Thoracic aorta (tissue), 2 donors: Measurements from ENCODE around the gene IL17B. TPM values are rescaled to one million over a fixed set of nuclear protein-coding genes. Genes with fewer than 3 reads are reported as not detected.

Source experiments
- ATAC-seq: fragments of 150-250 bp; one replicate; pipeline ENCODE4 v1.8.0; 2017; ENCODE audit warnings: low read depth; ENCODE audit not compliant: insufficient number of reproducible peaks, low FRiP score
- DNase-seq: peaks from one replicate; pipeline ENCODE4 v3.0.0-alpha.2; 2020; ENCODE audit warnings: low spot score
- H3K27ac ChIP-seq, 2 donors: fragments of 200-600 bp; sonication (generic); 1 replicate in 1 of 2; 2 replicates in 1 of 2; pipeline ENCODE4 v1.5.1; 2016; ENCODE audit warnings: mild to moderate bottlenecking in 2 of 2, moderate library complexity in 2 of 2
- H3K27me3 ChIP-seq: fragments of 200-600 bp; sonication (generic); replicated peaks from 2 replicates; pipeline ENCODE4 v1.6.0; 2016; ENCODE audit warnings: mild to moderate bottlenecking; ENCODE audit not compliant: insufficient read depth
- H3K36me3 ChIP-seq: fragments of 200-600 bp; sonication (generic); one replicate; pipeline ENCODE4 v1.5.1; 2016
- H3K4me1 ChIP-seq, 2 donors: fragments of 200-600 bp; sonication (generic); 1 replicate in 1 of 2; 2 replicates in 1 of 2; pipeline versions ENCODE4 v1.5.1 to v1.6.0; 2016; ENCODE audit warnings: low read depth in 2 of 2, mild to moderate bottlenecking in 1 of 2; ENCODE audit not compliant: control insufficient read depth in 1 of 2
- H3K4me3 ChIP-seq: fragments of 200-600 bp; sonication (generic); 2 replicates; pipeline ENCODE4 v1.5.1; 2016; ENCODE audit warnings: mild to moderate bottlenecking
- H3K9me3 ChIP-seq: fragments of 200-600 bp; sonication (generic); 2 replicates; pipeline ENCODE4 v1.5.1; 2016
- total RNA-seq, 2 donors: library from RNA; depleted of rRNA; stranded (reverse); fragments of >200 nt; gene quantifications; one replicate each; pipeline versions ENCODE4 v1.1.0 to v1.2.3, GENCODE V29; 2016
- TF ChIP-seq, protein P1 (sequence below): fragments of 200-600 bp; sonication (generic); IDR thresholded peaks from one replicate; pipeline ENCODE4 v1.5.1; 2019; ENCODE audit warnings: antibody characterized with exemption

The IL17B gene
- total RNA-seq, 2 donors from 2014 or later = 1.9 to 7.1 TPM

DNA sequence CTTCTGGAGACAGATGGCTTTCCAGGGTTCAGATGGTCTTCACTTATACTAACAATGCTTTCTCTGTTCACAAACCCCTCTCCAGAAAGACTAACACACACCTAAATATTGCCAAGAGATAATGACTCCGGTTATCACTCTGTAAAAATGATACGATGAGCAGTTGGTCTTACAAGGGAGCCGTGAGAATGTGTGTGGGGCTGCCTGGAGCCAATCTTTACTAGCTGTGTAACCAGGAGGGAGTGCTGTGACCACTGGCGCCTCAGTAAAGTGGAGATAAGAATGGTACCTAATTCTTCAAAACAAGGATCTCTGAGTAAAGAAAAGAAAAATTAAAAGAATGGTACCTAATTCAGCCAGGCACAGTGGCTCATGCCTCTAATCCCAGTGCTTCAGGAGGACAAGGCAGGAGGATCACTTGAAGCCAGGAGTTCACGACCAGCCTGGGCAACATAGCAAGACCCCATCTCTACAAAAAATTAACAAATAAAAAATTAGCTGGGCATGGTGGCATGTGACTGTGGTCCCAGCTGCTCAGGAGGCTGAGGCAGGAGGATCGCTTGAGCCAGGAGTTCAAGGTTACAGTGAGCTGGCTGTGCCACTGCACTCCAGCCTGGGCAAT, 39.9 kb upstream of the IL17B start:
- DNase-seq (no peak), ATAC-seq (no peak)
- H3K9me3 ChIP-seq = no peaks in the 10 kb centered on the region
- TF ChIP-seq, protein P1, sequence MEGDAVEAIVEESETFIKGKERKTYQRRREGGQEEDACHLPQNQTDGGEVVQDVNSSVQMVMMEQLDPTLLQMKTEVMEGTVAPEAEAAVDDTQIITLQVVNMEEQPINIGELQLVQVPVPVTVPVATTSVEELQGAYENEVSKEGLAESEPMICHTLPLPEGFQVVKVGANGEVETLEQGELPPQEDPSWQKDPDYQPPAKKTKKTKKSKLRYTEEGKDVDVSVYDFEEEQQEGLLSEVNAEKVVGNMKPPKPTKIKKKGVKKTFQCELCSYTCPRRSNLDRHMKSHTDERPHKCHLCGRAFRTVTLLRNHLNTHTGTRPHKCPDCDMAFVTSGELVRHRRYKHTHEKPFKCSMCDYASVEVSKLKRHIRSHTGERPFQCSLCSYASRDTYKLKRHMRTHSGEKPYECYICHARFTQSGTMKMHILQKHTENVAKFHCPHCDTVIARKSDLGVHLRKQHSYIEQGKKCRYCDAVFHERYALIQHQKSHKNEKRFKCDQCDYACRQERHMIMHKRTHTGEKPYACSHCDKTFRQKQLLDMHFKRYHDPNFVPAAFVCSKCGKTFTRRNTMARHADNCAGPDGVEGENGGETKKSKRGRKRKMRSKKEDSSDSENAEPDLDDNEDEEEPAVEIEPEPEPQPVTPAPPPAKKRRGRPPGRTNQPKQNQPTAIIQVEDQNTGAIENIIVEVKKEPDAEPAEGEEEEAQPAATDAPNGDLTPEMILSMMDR = no peak
- peak overlapping the region; percentile 83 for H3K4me3 ChIP-seq
- no peaks in the 10 kb centered on the region for H3K27me3 ChIP-seq
- H3K4me1 ChIP-seq = peaks cover 43 to 100% of the 10 kb centered on the region in 2 donors
- peak overlapping the region; percentile 96 to 97 for H3K27ac ChIP-seq
- peaks cover 94% of the 10 kb centered on the region for H3K36me3 ChIP-seq

DNA sequence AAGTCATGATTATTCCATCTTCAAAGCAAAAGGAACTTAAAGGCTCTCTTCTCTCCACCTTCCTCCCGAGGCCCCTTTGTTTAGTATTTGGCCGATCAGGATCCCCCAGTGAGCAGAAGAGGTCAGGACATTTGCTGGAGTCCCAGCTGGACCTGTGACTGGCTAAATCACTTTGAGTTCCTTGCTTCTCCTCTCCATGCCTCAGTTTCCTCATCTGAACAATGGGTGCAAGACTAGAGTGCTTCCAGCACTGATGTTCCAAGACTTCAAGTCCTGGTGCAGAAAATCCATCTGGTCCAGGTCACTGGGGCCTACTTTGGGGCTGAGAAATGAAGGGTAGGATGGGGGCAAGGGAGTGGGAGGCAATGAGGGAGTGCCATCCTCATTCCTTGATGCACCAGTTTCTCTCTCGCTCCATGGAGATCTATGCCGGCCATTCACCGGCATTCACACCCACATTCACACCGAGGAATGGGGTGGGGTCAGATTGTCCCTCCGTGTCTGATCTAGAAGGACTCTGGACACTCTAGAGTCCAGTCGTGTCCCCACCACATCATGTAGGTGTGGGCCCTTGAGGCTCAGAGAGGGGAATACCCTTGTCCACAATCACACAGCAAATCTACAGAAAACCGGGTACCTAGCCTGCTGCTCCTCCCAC, 38.7 kb upstream of the IL17B start:
- ATAC-seq (no peak), DNase-seq (no peak)
- Histone ChIP-seq H3K4me3 (peak overlapping the region; percentile 83), H3K36me3 (peaks cover 90% of the 10 kb centered on the region), H3K27ac (peak overlapping the region; percentile 96 to 97), H3K9me3 (no peaks in the 10 kb centered on the region), H3K4me1 (peaks cover 33 to 97% of the 10 kb centered on the region in 2 donors), H3K27me3 (no peaks in the 10 kb centered on the region)
- TF ChIP-seq, protein P1 = no peak

DNA sequence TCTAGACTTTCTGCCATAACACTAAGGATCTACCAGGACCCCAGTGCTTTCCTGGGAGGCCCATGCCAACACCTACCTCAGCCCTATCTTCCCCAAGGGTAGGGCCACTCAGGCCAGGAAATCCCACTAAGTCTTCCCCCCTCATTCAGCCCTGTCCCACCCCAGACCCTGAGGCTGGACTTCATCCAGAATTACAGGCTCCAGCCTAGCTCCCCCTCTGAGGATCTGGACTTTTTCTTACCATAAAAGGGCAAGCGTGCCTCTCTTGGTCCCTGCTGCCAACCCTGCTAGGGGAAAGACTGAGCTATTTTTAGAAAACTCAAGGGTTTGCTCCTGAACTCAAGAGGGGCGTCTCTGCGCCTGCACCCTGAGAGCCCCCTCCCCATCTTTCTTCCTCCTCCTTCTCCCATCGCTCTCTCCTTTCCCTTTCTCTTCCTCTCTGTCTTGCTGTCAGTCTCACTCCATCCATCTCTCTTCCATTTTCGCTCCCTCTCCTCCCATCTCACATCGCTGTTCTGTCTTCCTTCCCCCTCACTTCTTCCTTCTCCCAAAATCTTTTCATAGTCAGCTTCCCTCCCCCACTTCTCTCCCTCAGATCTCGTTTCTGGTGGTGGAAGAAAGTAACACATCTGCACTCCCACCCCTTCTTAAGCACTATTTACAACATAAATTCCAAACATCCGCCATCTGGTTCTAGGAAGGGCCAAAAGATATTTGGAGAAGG, 38.1 kb upstream of the IL17B start:
- DNase-seq (no peak), ATAC-seq (no peak)
- Histone ChIP-seq H3K27ac (peak overlapping the region; percentile 96 to 97), H3K4me1 (peaks cover 33 to 97% of the 10 kb centered on the region in 2 donors), H3K9me3 (no peaks in the 10 kb centered on the region), H3K27me3 (no peaks in the 10 kb centered on the region), H3K4me3 (peak overlapping the region; percentile 83), H3K36me3 (peaks cover 90% of the 10 kb centered on the region)
- TF ChIP-seq, protein P1 = no peak

DNA sequence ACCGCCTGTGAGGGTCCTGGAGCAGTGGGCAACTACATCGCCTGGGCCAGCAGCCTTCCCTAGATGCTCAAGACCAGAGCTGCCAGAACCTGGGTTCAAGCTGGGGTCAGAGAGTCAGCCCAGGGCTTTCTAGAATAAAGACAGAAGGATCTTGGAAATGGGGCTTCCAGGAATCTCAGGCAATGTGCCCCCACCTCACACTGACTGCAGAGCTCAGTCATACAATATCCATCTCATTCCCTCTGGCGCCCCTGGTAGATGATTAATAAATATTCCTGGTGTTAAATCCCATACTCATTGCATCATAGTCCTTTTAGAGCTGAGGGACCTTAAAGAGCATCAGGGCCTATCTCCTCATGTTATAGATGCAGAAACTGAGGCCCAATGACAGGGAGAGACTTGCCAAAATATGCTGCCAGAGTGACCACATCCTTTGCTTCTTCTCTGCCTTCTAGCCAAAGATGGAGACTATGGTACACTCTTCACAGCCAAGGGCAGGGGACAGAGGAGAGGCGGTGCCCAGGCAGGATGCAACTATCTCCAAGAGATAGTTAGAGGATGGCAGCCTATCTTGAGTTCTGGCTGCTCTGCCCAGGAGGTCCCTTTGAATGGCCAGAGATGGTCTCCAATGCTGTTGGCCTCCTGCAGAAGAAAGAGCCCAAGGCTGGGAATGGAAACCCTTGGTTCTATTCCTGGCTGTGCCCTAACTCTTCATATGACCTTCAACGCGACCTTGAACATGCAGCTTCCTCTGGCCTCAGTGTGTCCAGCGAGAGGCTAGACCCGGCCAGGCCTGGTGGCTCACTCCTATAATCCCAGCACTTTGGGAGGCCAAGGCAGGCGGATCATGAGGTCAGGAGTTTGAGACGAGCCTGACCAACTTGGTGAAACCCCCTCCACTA, 36.2 kb upstream of the IL17B start:
- Histone ChIP-seq H3K4me3 (peak overlapping the region; percentile 83), H3K9me3 (no peaks in the 10 kb centered on the region), H3K27ac (peak overlapping the region; percentile 96 to 97), H3K4me1 (peaks cover 29 to 80% of the 10 kb centered on the region in 2 donors), H3K27me3 (no peaks in the 10 kb centered on the region), H3K36me3 (peaks cover 92% of the 10 kb centered on the region)
- TF ChIP-seq, protein P1 = no peak
- ATAC-seq (no peak), DNase-seq (no peak)
